Upper lobe of left lung (tissue), 4 donors: ENCODE data around the gene CYP19A1.

ENCODE experiments used
- POLR2AphosphoS5 ChIP-seq, 2 donors: sonication (generic); formaldehyde crosslinking; IDR thresholded peaks; one replicate each; pipeline ENCODE4 v1.5.1; 2017; ENCODE audit warnings: antibody characterized with exemption in 2 of 2
- TF ChIP-seq, protein P1 (sequence below), 6 experiments: fragments of 450-650 bp in 4 of 6; fragments of 200-600 bp in 2 of 6; sonication (generic) in 2 of 6; IDR thresholded peaks; one replicate each; pipeline ENCODE4 v1.5.1; 2016 to 2019; ENCODE audit warnings: antibody characterized with exemption in 6 of 6

DNA sequence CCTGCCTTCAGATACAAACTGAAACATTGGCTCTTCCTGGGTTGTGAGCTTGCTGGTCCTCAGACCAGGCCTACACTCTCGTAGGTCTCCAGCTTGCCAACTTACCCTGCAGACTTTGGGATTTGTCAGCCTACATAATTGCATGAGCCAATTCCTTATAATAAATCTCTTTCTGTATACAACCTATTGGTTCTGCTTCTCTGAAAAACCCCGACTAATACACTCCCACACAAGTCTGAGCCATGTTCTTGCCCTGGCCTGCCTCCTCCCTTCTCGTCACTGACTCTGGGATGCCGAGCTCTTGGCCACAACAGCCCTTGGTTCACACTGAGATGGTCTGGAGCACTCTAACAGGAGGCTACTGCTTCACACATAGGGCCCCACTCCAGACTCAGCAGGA lies 9.5 kb downstream of the CYP19A1 start:
- TF ChIP-seq, protein P1, sequence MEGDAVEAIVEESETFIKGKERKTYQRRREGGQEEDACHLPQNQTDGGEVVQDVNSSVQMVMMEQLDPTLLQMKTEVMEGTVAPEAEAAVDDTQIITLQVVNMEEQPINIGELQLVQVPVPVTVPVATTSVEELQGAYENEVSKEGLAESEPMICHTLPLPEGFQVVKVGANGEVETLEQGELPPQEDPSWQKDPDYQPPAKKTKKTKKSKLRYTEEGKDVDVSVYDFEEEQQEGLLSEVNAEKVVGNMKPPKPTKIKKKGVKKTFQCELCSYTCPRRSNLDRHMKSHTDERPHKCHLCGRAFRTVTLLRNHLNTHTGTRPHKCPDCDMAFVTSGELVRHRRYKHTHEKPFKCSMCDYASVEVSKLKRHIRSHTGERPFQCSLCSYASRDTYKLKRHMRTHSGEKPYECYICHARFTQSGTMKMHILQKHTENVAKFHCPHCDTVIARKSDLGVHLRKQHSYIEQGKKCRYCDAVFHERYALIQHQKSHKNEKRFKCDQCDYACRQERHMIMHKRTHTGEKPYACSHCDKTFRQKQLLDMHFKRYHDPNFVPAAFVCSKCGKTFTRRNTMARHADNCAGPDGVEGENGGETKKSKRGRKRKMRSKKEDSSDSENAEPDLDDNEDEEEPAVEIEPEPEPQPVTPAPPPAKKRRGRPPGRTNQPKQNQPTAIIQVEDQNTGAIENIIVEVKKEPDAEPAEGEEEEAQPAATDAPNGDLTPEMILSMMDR (IDR thresholded peaks at IDR 0.05): no peak
- no peak for TF ChIP-seq POLR2AphosphoS5 (IDR thresholded peaks at IDR 0.05)
